ENCODE results near the gene SNX8. TPM values are rescaled to one million over a fixed set of nuclear protein-coding genes. Genes with fewer than 3 reads are reported as not detected.
"Not testable (repeated sequence)": the region's sequence is repeated elsewhere in the genome, so short reads cannot be mapped to it uniquely, and the experiment has no call there.

The SNX8 gene
- polyA plus RNA-seq, 1 donor from 2014 or later: 5.7 TPM

DNA sequence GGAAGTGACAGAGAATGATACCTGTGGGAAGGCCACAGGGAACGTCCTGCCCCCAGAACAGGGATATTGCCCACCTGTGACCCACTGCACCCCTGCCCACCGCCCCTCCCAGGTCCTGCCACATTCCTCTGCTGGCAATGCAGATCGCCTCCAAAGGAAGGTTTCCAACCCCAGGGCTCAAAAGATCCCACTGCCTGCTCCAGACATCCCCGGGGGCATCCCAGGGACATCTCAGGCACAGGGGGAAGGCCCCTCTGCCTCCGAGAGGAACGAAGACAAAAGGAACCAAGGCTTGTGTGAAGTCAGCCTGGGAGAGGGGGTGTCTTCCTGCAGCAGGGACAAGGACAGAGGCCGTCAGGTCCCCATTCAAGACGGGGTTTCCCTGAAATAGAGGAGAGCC lies 43.7 kb downstream of the SNX8 start:
- Histone ChIP-seq H3K9me3 (ENCODE audit: low read length) (no peaks in the 10 kb centered on the region), H3K9me2 (ENCODE audit: insufficient read depth, low read length) (no peaks in the 10 kb centered on the region), H3K9ac (ENCODE audit: low read length) (no peak overlapping the region), H3K36me3 (ENCODE audit: insufficient read depth, low read length) (no peaks in the 10 kb centered on the region), H4K20me1 (ENCODE audit: insufficient read depth) (no peaks in the 10 kb centered on the region), H3K27ac (ENCODE audit: low read length) (no peak overlapping the region), H3K27me3 (ENCODE audit: insufficient read depth, low read depth, low read length) (no peaks in the 10 kb centered on the region), H2AFZ (ENCODE audit: low read depth, low read length) (no peak overlapping the region), H3F3A (ENCODE audit: insufficient read depth, low read length, poor library complexity, severe bottlenecking) (no peaks in the 10 kb centered on the region), H3K4me2 (ENCODE audit: low read length) (no peak overlapping the region), H3K4me3 (ENCODE audit: low read length) (no peak overlapping the region), H3K79me2 (replicated peaks; ENCODE audit: insufficient read depth, low read length) (no peaks in the 10 kb centered on the region)
- TF ChIP-seq EZH2 (IDR thresholded peaks at IDR 0.05; ENCODE audit: borderline replicate concordance, insufficient read depth, low read length, poor library complexity, severe bottlenecking): no peak

GRCh38 chr7:2269991-2270460 lies 44.2 kb downstream of the SNX8 start:
- H4K20me1 ChIP-seq (ENCODE audit: insufficient read depth): no peaks in the 10 kb centered on the region
- H2AFZ ChIP-seq (ENCODE audit: low read depth, low read length): no peak overlapping the region
- H3K27me3 ChIP-seq (ENCODE audit: insufficient read depth, low read depth, low read length): no peaks in the 10 kb centered on the region
- H3K27ac ChIP-seq (ENCODE audit: low read length): no peak overlapping the region
- no peaks in the 10 kb centered on the region for H3K9me3 ChIP-seq (ENCODE audit: low read length)
- TF ChIP-seq CTCF (IDR thresholded peaks at IDR 0.05; ENCODE audit: poor library complexity, severe bottlenecking) (no peak), RAD21 (conservative IDR thresholded peaks at IDR 0.05) (no peak), MXI1 (conservative IDR thresholded peaks at IDR 0.05; ENCODE audit: poor library complexity, severe bottlenecking) (no peak)
- TF ChIP-seq, protein P1, sequence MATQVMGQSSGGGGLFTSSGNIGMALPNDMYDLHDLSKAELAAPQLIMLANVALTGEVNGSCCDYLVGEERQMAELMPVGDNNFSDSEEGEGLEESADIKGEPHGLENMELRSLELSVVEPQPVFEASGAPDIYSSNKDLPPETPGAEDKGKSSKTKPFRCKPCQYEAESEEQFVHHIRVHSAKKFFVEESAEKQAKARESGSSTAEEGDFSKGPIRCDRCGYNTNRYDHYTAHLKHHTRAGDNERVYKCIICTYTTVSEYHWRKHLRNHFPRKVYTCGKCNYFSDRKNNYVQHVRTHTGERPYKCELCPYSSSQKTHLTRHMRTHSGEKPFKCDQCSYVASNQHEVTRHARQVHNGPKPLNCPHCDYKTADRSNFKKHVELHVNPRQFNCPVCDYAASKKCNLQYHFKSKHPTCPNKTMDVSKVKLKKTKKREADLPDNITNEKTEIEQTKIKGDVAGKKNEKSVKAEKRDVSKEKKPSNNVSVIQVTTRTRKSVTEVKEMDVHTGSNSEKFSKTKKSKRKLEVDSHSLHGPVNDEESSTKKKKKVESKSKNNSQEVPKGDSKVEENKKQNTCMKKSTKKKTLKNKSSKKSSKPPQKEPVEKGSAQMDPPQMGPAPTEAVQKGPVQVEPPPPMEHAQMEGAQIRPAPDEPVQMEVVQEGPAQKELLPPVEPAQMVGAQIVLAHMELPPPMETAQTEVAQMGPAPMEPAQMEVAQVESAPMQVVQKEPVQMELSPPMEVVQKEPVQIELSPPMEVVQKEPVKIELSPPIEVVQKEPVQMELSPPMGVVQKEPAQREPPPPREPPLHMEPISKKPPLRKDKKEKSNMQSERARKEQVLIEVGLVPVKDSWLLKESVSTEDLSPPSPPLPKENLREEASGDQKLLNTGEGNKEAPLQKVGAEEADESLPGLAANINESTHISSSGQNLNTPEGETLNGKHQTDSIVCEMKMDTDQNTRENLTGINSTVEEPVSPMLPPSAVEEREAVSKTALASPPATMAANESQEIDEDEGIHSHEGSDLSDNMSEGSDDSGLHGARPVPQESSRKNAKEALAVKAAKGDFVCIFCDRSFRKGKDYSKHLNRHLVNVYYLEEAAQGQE (IDR thresholded peaks at IDR 0.05; ENCODE audit: borderline replicate concordance): no peak
- H3K4me3 ChIP-seq (ENCODE audit: low read length): no peak overlapping the region
- no peaks in the 10 kb centered on the region for H3K79me2 ChIP-seq (replicated peaks; ENCODE audit: insufficient read depth, low read length)
- no peak overlapping the region for H3K9ac ChIP-seq (ENCODE audit: low read length)
- H3F3A ChIP-seq (ENCODE audit: insufficient read depth, low read length, poor library complexity, severe bottlenecking): no peaks in the 10 kb centered on the region
- no peaks in the 10 kb centered on the region for H3K9me2 ChIP-seq (ENCODE audit: insufficient read depth, low read length)
- no peak overlapping the region for H3K4me2 ChIP-seq (ENCODE audit: low read length)
- H3K36me3 ChIP-seq (ENCODE audit: insufficient read depth, low read length): no peaks in the 10 kb centered on the region

GRCh38 chr7:2269089-2269990 lies 44.9 kb downstream of the SNX8 start:
- not testable (repeated sequence) for H3K9ac ChIP-seq (ENCODE audit: low read length); H2AFZ ChIP-seq (ENCODE audit: low read depth, low read length); H3K9me3 ChIP-seq (ENCODE audit: low read length); H4K20me1 ChIP-seq (ENCODE audit: insufficient read depth); H3F3A ChIP-seq (ENCODE audit: insufficient read depth, low read length, poor library complexity, severe bottlenecking); H3K4me2 ChIP-seq (ENCODE audit: low read length); H3K9me2 ChIP-seq (ENCODE audit: insufficient read depth, low read length); H3K27ac ChIP-seq (ENCODE audit: low read length); H3K36me3 ChIP-seq (ENCODE audit: insufficient read depth, low read length); H3K4me3 ChIP-seq (ENCODE audit: low read length); H3K27me3 ChIP-seq (ENCODE audit: insufficient read depth, low read depth, low read length); H3K79me2 ChIP-seq (replicated peaks; ENCODE audit: insufficient read depth, low read length)

Measured in neural cell (in vitro differentiated cells).